H1 (cell line): ENCODE results near the gene SLC1A1. TPM values are rescaled to one million over a fixed set of nuclear protein-coding genes. Genes with fewer than 3 reads are reported as not detected.

ENCODE experiments used
- CBX5 ChIP-seq: fragments of 300-800, 300-1000 bp; sonication (generic); IDR thresholded peaks from 2 replicates; pipeline ENCODE4 v1.7.1; 2016; ENCODE audit warnings: antibody characterized with exemption, low read length, low read depth
- CHD7 ChIP-seq: fragments of 300-600 bp; sonication (generic); IDR thresholded peaks from 2 replicates; pipeline ENCODE4 v1.7.1; 2012; ENCODE audit warnings: low read length, moderate library complexity, mild to moderate bottlenecking, inconsistent platforms; ENCODE audit not compliant: insufficient replicate concordance
- EGR1 ChIP-seq: IDR thresholded peaks from 2 replicates; pipeline ENCODE4 v1.6.1; 2011; ENCODE audit warnings: low read depth, low read length, borderline replicate concordance
- HDAC2 ChIP-seq, 2 experiments: fragments of 300-600 bp in 1 of 2; sonication (generic) in 1 of 2; IDR thresholded peaks; 2 replicates each; pipeline ENCODE4 v1.6.1; 2011 to 2012; ENCODE audit warnings: low read depth in 2 of 2, low read length in 2 of 2, mild to moderate bottlenecking in 2 of 2, moderate library complexity in 2 of 2, borderline replicate concordance in 1 of 2, inconsistent platforms in 1 of 2
- NRF1 ChIP-seq: IDR thresholded peaks from 2 replicates; pipeline ENCODE4 v1.6.1; 2011; ENCODE audit warnings: mild to moderate bottlenecking, low read depth, low read length, improper control_type of control experiment
- SAP30 ChIP-seq: fragments of 300-600 bp; sonication (generic); IDR thresholded peaks from 2 replicates; pipeline ENCODE4 v1.7.1; 2012; ENCODE audit warnings: low read length, moderate library complexity, mild to moderate bottlenecking, inconsistent platforms; ENCODE audit not compliant: insufficient read depth, insufficient replicate concordance
- YY1 ChIP-seq: IDR thresholded peaks from 2 replicates; pipeline ENCODE4 v1.6.1; 2011; ENCODE audit warnings: low read depth, mild to moderate bottlenecking, low read length
- polyA plus RNA-seq, 7 experiments: library from polyadenylated mRNA; depleted of rRNA in 3 of 7; stranded (reverse) in 5 of 7; unstranded in 2 of 7; fragments of >200 nt in 5 of 7; fragments of 200-250 nt in 2 of 7; gene quantifications; 1 replicate in 5 of 7; 2 replicates in 1 of 7; 4 replicates in 1 of 7; pipeline versions ENCODE4 v1.2.1 to v1.2.3, GENCODE V29; 2011 to 2013; ENCODE audit warnings: missing spikeins in 2 of 7, mixed read lengths in 2 of 7
- total RNA-seq: library from RNA; stranded (reverse); fragmentation: NEBNext Ultra II Directional; extraction: Animal tissue kit (Norgen Biotek cat#: 25700); gene quantifications from 2 replicates; pipeline ENCODE4 v1.2.1, GENCODE V29; 2021
- TF ChIP-seq, protein P1 (sequence below): IDR thresholded peaks from 2 replicates; pipeline ENCODE4 v1.6.1; 2012; ENCODE audit warnings: inconsistent platforms

The SLC1A1 gene
- total and polyA plus RNA-seq, 2 of the 8 experiments (the other 6 are each of a cell fraction or from before 2014, with no cell fraction given) = 4.7 to 11.7 TPM

- TF ChIP-seq HDAC2 (IDR thresholded peaks at IDR 0.05; ENCODE audit: borderline replicate concordance in 1 of 2, low read depth in 2 of 2, low read length in 2 of 2) (no peak), SAP30 (no peak), EGR1 (no peak), CHD7 (peak; percentile 40), YY1 (peak; percentile 51; the same call in 1 of the 2 replicates), CBX5 (no peak), NRF1 (no peak)
- TF ChIP-seq, protein P1, sequence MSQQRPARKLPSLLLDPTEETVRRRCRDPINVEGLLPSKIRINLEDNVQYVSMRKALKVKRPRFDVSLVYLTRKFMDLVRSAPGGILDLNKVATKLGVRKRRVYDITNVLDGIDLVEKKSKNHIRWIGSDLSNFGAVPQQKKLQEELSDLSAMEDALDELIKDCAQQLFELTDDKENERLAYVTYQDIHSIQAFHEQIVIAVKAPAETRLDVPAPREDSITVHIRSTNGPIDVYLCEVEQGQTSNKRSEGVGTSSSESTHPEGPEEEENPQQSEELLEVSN = no peak
Measured at GRCh38 chr9:4514252-4515128, 24.2 kb downstream of the SLC1A1 start (continued).
